ENCODE measurements around the gene FOXP4.

The FOXP4 gene

GRCh38 chr6:41563060-41563776 is 17.0 kb downstream of the FOXP4 start:
- in situ Hi-C loops (cut with MboI; ENCODE audit: low sequenced_read_pairs), result no loop called here

- in situ Hi-C loops (cut with MboI; ENCODE audit: low sequenced_read_pairs), result no loop called here
Observed at GRCh38 chr6:41564448-41565142, 18.4 kb downstream of the FOXP4 start.

DNA sequence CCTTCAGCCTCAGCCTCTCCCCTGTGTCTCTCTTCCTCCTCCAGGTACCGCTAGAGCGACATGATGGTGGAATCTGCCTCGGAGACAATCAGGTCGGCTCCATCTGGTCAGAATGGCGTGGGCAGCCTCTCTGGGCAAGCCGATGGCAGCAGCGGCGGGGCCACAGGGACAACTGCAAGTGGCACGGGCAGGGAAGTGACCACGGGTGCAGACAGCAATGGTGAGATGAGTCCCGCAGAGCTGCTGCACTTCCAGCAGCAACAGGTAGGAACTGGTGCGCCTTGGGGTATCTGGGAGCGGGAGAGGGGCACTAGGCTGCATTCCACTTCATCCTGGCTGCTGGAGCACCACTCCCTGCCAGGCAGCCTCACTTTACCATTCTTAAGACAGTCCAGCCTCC is 19.5 kb downstream of the FOXP4 start:
- in situ Hi-C loops (cut with MboI; ENCODE audit: low sequenced_read_pairs), result no loop called here

DNA sequence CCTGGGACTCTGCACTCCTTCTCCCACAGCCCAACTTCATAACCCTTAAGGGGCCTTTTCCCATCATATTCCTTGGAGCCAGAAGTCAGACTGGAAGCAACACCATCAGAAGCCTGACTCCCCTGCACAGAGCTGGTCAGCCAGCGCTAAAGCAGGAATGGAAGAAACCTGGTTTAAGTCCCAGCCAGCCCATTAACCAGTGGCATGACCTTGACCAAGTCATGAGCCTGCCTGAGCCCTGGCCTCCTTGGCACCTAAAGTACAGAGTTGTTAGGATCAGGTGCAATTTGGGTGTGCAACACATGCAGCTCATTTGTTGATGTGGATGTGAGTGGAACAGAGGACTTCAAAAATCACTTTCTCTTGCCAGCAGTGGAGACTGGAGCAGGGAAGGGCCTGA is 20.8 kb downstream of the FOXP4 start:
- in situ Hi-C loops (cut with MboI; ENCODE audit: low sequenced_read_pairs), result no loop called here

DNA sequence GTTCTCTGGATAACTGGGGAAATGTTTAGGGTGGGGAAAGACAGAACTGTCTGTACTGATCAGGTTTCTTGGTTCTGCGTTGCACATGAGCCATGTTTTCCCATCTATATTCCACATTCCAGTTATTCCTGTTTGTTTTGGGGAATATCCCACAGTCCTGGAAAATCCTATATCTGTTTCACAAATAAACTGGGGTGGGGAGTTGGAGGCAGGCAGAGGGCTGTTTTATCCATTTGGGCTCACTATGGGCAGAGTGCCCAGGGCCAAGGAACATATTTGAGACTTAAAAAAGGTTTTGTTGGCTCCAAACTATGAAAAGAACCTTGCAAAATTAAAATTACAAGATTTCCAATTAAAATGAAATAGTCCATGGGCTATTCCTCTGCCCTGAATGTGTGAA is 21.5 kb downstream of the FOXP4 start:
- in situ Hi-C loops (cut with MboI; ENCODE audit: low sequenced_read_pairs), result no loop called here

DNA sequence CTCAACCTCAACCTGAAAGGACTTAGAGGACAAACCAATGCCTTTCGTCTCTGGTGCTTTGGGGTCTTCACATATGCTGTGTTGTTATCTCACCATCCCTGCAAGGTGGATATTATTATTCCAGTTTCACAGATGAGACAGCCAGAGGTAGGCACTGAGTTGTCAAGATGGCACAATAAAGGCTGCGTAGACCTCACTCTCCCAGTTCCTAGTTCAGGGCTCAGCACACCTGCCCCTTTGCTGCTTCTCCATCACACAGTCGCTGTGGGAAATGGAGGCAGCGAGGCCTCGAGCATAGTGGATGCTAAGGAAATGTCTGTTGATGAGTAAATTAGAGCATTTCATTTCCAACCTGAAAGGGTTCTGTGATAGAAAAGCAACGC is 22.0 kb downstream of the FOXP4 start:
- in situ Hi-C loops (cut with MboI; ENCODE audit: low sequenced_read_pairs), result no loop called here

GRCh38 chr6:41568585-41569384 is 22.6 kb downstream of the FOXP4 start:
- in situ Hi-C loops (cut with MboI; ENCODE audit: low sequenced_read_pairs), result no loop called here

GRCh38 chr6:41570259-41570615 is 24.1 kb downstream of the FOXP4 start:
- in situ Hi-C loops (cut with MboI; ENCODE audit: low sequenced_read_pairs), result no loop called here

DNA sequence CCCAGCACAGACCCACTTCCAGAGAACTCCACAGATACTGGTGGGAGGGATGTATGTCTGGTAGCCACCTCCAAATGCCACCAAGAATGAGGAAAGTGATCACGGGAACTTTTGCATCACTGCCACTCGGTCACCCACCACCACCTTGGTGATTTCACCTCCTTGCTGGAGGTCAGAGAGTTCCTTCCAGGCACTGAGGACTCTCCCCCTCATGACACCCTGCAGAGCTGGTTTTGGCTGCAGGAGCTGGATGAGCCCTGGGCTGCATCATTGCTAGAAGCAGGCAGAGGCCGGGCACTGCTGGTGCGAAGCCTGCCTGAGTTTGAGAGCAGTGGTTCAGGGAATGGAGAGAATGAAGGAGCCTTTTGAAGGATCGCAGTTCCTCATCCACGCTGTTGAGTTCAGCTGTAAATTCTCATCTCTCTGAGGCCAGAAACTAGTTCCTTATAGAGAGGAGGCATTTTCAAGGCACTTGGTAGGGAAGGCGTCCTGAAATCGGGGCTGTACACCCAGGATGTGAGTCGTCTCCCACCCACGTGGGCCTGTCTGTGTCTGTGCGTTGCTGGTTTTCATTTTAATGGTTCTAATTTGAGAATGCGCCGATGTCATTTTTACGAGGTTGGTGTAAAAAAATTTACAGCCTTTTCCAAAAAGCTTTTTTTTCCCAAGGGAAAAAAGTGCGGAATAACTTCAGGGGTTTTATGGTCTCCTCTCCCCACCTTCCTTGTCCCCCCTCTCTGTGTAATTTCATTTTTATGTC is 25.0 kb downstream of the FOXP4 start:
- in situ Hi-C loops (cut with MboI; ENCODE audit: low sequenced_read_pairs), result no loop called here

DNA sequence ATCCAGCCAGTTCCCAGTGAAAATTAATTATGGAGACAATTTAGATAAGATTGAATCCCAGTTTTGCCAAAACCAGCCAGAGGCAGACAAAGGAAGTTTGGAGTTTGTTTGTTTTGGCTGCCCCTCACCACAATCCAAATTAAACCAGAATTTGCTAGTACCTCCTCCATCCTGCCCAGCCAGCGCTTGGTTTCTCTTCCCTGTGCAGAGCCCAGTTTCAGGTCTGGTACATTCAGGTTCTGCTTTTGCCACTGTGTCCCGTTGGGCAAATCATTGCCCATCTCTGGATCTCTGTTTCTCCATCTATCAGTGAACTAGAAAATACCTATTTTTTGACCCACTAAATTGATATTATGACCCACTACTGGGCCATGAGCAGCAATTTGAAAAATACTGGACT is 26.4 kb downstream of the FOXP4 start:
- in situ Hi-C loops (cut with MboI; ENCODE audit: low sequenced_read_pairs), result no loop called here

DNA sequence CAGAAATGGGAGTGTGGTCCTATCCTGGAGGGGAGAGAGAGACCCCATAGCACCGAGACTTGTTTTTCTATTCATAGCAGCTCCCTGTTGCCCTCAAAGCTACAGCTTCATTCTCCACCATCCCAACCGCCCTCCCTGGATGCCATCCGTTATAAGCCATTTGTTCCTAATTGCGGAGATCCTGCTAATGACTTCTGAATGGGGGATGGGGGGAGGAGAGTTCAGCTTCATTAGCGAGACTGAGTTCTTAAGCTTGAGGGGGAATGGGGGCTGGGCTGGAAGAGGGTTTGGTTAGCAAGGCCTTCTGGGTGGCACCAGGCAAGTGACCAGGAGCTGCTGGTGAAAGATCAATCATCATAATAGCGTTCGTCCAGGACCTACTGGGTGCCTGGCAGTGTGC is 27.1 kb downstream of the FOXP4 start:
- in situ Hi-C loops (cut with MboI; ENCODE audit: low sequenced_read_pairs), result no loop called here

DNA sequence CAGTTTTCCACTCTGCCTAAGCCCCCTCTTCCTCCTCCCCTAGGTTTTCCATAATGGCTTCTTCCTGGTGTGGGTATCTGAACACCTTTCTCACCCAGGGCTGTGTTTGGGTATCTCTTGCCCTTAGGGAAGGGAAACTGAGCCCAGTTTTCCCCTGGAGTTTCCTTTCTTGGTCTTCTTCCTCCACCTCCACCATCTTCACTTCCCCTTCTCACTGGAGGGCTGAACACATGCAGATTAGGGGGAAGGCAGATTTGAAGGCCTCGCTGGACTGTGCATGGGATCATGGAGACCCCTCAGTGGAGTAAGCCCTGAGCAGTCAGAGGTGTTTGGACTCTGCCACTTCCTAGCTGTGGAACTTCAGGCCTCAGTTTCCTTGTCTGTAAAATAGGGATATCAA is 27.8 kb downstream of the FOXP4 start:
- in situ Hi-C loops (cut with MboI; ENCODE audit: low sequenced_read_pairs), result no loop called here

- in situ Hi-C loops (cut with MboI; ENCODE audit: low sequenced_read_pairs), result loop anchor here (25.0 kb wide), 1 partner anchor 113 kb away; no protein-coding TSS in a partner anchor
Observed at GRCh38 chr6:41575598-41575997, 29.4 kb downstream of the FOXP4 start.

DNA sequence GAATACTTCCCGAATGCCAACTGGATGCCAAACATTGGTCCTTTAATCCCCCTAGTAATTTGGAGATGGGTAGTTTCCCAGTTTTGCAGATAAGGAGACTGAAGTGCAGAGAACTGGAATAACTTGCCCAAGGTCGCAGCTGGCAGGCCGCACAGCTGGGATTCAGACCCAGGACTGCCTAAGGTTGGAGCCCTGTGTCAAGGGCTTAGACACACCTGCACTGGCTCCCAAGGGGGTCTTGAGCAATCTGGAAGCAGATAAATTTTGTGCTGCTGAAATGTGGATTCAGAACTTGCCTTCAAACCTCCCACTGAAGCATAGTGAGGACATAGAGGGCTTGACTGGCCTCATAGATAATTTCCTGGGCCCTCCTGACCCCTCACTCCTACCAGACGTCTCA is 30.5 kb downstream of the FOXP4 start:
- in situ Hi-C loops (cut with MboI; ENCODE audit: low sequenced_read_pairs), result loop anchor here (25.0 kb wide), 1 partner anchor 114 kb away; no protein-coding TSS in a partner anchor

GRCh38 chr6:41577356-41578216 is 31.4 kb downstream of the FOXP4 start:
- in situ Hi-C loops (cut with MboI; ENCODE audit: low sequenced_read_pairs), result loop anchor here (25.0 kb wide), 1 partner anchor 115 kb away; no protein-coding TSS in a partner anchor

DNA sequence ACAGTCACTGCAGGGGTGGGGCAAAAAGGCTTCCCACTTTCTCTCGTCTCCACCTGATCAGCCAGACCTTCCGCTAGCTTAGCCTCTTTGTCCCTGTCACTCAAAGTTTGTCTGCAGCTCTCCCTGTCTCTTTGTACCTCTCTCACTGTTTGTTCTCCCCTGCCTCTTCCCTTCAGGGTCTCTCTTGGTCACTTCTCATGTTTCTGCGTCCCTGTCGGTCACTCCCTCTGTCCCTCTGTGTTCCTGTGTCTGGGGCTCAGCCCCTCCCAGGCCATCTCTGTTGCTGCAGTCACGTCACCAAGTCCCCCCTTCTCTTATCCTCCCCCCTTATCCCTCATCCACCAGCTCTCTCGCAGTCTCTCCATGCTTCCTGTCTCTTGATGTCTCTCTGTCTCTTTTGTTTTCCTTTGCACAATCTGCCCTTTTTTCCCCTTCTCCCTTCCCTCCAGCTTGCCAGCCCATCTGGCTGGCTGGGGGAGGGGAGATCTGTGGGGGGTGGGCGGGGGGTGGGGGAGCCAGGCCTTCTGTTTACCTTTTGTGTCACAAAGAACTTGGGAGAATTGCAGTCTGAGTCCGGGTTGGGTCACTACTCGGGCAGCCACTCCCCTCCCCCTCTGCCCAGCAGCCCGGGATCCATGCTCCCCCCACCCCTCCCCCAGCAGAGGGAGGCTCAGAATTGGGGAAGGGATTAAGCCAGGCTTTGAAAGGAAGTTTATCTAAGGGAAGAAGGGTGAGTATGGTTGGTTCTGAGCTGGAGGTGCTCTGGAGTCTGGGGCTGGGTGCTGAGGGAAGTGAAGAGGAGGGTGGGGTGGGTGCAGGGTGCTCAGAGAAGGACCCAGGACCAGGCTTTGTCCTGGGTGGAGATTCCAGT is 32.3 kb downstream of the FOXP4 start:
- in situ Hi-C loops (cut with MboI; ENCODE audit: low sequenced_read_pairs), result loop anchor here (25.0 kb wide), 1 partner anchor 116 kb away; no protein-coding TSS in a partner anchor

GRCh38 chr6:41579088-41579610 is 33.0 kb downstream of the FOXP4 start:
- in situ Hi-C loops (cut with MboI; ENCODE audit: low sequenced_read_pairs), result loop anchor here (25.0 kb wide), 1 partner anchor 117 kb away; no protein-coding TSS in a partner anchor

- in situ Hi-C loops (cut with MboI; ENCODE audit: low sequenced_read_pairs), result loop anchor here (25.0 kb wide), 1 partner anchor 118 kb away; no protein-coding TSS in a partner anchor
Observed at GRCh38 chr6:41580690-41581089, 34.5 kb downstream of the FOXP4 start.

All from HL-60/S4 treated with retinoic acid at 250 ng/mL for 4 days and 3 days (cell line).